OCI-LY7 (cell line): ENCODE data around the gene LSR.

Source experiments
- EZH2phosphoT487 ChIP-seq: fragments of 200-600 bp; sonication (generic); IDR thresholded peaks from 2 replicates; pipeline ENCODE4 v1.6.1; 2018; ENCODE audit warnings: low read depth, borderline replicate concordance, mild to moderate bottlenecking, mixed run types, antibody characterized with exemption, low read length, moderate library complexity, mixed read lengths
- TF ChIP-seq, protein P1 (sequence below): fragments of 200-600 bp; sonication (generic); conservative IDR thresholded peaks from 2 replicates; pipeline ENCODE4 v1.5.1; 2014; ENCODE audit warnings: mild to moderate bottlenecking, antibody characterized with exemption, low read length, moderate library complexity, mixed read lengths

GRCh38 chr19:35226748-35227147 lies 22.1 kb upstream of the LSR start:
- TF ChIP-seq, protein P1, sequence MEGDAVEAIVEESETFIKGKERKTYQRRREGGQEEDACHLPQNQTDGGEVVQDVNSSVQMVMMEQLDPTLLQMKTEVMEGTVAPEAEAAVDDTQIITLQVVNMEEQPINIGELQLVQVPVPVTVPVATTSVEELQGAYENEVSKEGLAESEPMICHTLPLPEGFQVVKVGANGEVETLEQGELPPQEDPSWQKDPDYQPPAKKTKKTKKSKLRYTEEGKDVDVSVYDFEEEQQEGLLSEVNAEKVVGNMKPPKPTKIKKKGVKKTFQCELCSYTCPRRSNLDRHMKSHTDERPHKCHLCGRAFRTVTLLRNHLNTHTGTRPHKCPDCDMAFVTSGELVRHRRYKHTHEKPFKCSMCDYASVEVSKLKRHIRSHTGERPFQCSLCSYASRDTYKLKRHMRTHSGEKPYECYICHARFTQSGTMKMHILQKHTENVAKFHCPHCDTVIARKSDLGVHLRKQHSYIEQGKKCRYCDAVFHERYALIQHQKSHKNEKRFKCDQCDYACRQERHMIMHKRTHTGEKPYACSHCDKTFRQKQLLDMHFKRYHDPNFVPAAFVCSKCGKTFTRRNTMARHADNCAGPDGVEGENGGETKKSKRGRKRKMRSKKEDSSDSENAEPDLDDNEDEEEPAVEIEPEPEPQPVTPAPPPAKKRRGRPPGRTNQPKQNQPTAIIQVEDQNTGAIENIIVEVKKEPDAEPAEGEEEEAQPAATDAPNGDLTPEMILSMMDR: no peak
- no peak for TF ChIP-seq EZH2phosphoT487
